ENCODE data around the gene SHPK. TPM values are rescaled to one million over a fixed set of nuclear protein-coding genes. Genes with fewer than 3 reads are reported as not detected.

Gene SHPK
- total RNA-seq, 1 donor from 2014 or later = 35.5 TPM

DNA sequence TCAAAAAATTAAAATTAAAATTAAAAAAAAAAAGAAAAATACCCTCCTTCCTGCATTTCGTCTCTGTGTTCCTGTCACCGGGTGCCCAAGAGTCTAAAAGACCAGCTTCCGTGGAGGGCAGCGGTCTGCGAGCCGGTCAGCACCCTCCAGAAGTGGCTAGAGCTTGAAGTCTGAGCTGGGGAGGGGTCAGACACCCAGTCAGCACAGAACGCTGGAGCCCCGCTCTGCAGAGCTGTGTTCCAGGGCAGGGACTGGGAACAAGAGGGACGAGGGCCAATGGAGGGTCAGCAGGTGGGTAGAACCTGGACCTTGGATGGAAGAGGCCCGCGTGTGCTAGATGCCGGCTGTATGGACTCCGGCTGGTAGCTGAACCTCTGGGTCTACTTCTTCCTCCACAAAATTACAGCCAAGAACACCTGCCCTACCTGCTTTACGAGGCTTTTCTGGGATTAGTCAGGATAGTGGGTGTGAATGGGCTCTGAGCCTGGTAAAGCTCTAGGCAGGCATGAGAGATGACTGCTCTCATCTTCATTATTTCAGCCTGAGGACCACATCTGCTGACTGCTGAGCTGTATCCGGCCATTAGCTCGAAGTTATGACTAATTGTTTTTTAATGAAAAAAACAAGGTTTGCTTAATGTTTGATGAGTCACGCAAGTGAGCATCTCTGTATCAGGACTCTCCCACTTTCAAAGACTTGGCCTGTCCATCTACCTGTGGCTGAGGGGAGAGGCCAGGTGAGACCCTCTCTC is 32.8 kb downstream of the SHPK start:
- Mint-ChIP-seq H3K36me3 (ENCODE audit: unreplicated experiment) (no peaks in the 10 kb centered on the region), H3K9me3 (ENCODE audit: unreplicated experiment) (peaks cover 5% of the 10 kb centered on the region), H3K27ac (ENCODE audit: unreplicated experiment) (no peak overlapping the region), H3K27me3 (ENCODE audit: unreplicated experiment) (peaks cover 2% of the 10 kb centered on the region), H3K4me3 (ENCODE audit: unreplicated experiment) (no peak overlapping the region), H3K4me1 (ENCODE audit: low read depth, unreplicated experiment) (peaks cover 1% of the 10 kb centered on the region)
- no peak for DNase-seq
- TF ChIP-seq, protein P1, sequence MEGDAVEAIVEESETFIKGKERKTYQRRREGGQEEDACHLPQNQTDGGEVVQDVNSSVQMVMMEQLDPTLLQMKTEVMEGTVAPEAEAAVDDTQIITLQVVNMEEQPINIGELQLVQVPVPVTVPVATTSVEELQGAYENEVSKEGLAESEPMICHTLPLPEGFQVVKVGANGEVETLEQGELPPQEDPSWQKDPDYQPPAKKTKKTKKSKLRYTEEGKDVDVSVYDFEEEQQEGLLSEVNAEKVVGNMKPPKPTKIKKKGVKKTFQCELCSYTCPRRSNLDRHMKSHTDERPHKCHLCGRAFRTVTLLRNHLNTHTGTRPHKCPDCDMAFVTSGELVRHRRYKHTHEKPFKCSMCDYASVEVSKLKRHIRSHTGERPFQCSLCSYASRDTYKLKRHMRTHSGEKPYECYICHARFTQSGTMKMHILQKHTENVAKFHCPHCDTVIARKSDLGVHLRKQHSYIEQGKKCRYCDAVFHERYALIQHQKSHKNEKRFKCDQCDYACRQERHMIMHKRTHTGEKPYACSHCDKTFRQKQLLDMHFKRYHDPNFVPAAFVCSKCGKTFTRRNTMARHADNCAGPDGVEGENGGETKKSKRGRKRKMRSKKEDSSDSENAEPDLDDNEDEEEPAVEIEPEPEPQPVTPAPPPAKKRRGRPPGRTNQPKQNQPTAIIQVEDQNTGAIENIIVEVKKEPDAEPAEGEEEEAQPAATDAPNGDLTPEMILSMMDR (IDR thresholded peaks at IDR 0.05; ENCODE audit: partially characterized antibody, unreplicated experiment) = no peak

DNA sequence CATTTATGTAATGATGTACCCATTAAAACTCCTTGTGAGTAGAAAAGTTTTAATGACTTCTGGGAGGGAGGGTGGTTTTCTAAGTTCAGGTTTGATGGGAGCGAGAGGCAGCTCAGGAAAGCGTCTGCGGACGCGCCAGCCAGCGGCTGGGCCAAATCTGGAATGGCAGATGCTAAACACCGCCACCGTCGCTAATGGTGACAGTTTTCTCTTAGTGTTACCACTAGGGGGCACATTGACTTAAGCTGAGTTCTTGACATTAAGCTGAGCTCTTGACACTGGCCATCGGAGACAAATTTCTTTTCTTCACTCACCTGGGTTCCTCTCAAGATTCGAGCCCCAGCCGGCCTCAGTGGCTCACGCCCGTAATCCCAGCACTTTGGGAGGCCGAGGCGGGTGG is 33.6 kb downstream of the SHPK start:
- H3K36me3 Mint-ChIP-seq (ENCODE audit: unreplicated experiment) = no peaks in the 10 kb centered on the region

DNA sequence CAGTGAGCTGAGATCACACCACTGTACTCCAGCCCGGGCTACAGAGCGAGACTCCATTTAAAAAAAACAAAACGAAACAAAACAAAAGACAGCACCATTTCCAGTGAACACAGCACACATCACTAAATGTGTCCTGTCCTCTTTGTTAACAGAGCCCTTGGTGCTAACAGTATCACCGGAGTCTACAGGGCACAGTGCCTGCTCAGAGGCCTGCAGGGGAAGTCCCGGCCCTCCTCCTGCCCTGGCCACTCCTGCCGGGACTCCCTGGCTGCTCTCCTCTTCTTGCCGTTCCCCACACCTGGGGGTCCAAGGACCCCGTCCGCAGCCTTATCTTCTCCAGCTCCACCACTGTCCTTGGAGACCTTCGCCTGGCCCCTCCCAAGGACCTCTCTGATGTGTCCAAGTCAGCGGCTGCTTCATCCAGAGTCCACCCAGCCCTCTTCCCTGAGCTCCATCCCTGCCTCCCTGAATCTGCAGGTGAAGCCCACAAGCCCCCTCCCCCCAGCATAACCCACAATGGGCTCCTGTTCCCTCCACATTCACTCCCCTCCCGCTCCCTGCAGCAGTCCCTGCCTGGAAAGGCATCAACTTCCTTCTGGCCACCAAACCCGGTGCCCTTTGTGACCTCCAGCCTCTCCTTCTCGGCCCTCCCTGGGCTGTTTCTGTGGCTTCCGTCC is 35.4 kb downstream of the SHPK start:
- Mint-ChIP-seq H3K4me3 (ENCODE audit: unreplicated experiment) (no peak overlapping the region), H3K4me1 (ENCODE audit: low read depth, unreplicated experiment) (peaks cover 13% of the 10 kb centered on the region), H3K27ac (ENCODE audit: unreplicated experiment) (no peak overlapping the region), H3K27me3 (ENCODE audit: unreplicated experiment) (peaks cover 7% of the 10 kb centered on the region), H3K9me3 (ENCODE audit: unreplicated experiment) (peaks cover 14% of the 10 kb centered on the region), H3K36me3 (ENCODE audit: unreplicated experiment) (no peaks in the 10 kb centered on the region)
- TF ChIP-seq, protein P1 (IDR thresholded peaks at IDR 0.05; ENCODE audit: partially characterized antibody, unreplicated experiment) = no peak
- DNase-seq = no peak

More for the DNA sequence above, 33.6 kb downstream of the SHPK start:
- DNase-seq = peak; percentile 45
- H3K27ac Mint-ChIP-seq (ENCODE audit: unreplicated experiment) = peak overlapping the region; percentile 28
- H3K27me3 Mint-ChIP-seq (ENCODE audit: unreplicated experiment) = peaks cover 2% of the 10 kb centered on the region
- no peak overlapping the region for H3K4me3 Mint-ChIP-seq (ENCODE audit: unreplicated experiment)
- H3K4me1 Mint-ChIP-seq (ENCODE audit: low read depth, unreplicated experiment) = peaks cover 1% of the 10 kb centered on the region
- H3K9me3 Mint-ChIP-seq (ENCODE audit: unreplicated experiment) = peaks cover 3% of the 10 kb centered on the region
- TF ChIP-seq, protein P1 (IDR thresholded peaks at IDR 0.05; ENCODE audit: partially characterized antibody, unreplicated experiment) = peak; percentile 73

DNA sequence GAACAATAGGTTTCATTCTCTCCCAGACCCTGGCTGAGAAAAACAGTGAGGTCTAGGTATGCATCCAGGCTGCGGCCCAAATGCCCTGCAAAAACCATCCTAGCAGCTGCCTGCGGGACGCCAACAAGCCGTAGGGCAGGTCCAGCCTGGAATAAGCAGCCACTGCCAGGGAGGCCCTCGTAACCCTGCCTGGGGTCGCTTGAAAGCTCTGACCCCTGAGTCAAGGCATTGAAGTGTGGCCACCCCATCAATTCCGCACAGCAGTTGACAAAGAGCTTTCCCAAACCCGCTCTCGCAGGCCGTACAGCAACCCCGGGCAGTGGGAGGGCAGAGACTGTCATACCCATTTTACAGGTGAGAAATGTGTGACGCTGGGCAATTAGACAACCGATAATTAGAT is 38.0 kb downstream of the SHPK start:
- TF ChIP-seq, protein P1 (IDR thresholded peaks at IDR 0.05; ENCODE audit: partially characterized antibody, unreplicated experiment) = no peak
- Mint-ChIP-seq H3K36me3 (ENCODE audit: unreplicated experiment) (no peaks in the 10 kb centered on the region), H3K4me1 (ENCODE audit: low read depth, unreplicated experiment) (peaks cover 20% of the 10 kb centered on the region), H3K27ac (ENCODE audit: unreplicated experiment) (no peak overlapping the region), H3K4me3 (ENCODE audit: unreplicated experiment) (no peak overlapping the region), H3K27me3 (ENCODE audit: unreplicated experiment) (peaks cover 8% of the 10 kb centered on the region), H3K9me3 (ENCODE audit: unreplicated experiment) (peaks cover 16% of the 10 kb centered on the region)
- DNase-seq = no peak

All from glutamatergic neuron (in vitro differentiated cells).